Skeletal muscle cell (primary cell): ENCODE measurements around the gene SH2D6.
"Not testable (repeated sequence)": the region's sequence is repeated elsewhere in the genome, so short reads cannot be mapped to it uniquely, and the experiment has no call there.

ENCODE experiments used
- DNase-seq: peaks from one replicate; pipeline ENCODE4 v3.0.0-alpha.2; 2010; ENCODE audit warnings: low read depth
- H3K4me3 ChIP-seq: 2 replicates; pipeline ENCODE4 v1.5.1; 2011; ENCODE audit warnings: low read depth, mild to moderate bottlenecking, control low read depth, low read length, moderate library complexity

The SH2D6 gene

DNA sequence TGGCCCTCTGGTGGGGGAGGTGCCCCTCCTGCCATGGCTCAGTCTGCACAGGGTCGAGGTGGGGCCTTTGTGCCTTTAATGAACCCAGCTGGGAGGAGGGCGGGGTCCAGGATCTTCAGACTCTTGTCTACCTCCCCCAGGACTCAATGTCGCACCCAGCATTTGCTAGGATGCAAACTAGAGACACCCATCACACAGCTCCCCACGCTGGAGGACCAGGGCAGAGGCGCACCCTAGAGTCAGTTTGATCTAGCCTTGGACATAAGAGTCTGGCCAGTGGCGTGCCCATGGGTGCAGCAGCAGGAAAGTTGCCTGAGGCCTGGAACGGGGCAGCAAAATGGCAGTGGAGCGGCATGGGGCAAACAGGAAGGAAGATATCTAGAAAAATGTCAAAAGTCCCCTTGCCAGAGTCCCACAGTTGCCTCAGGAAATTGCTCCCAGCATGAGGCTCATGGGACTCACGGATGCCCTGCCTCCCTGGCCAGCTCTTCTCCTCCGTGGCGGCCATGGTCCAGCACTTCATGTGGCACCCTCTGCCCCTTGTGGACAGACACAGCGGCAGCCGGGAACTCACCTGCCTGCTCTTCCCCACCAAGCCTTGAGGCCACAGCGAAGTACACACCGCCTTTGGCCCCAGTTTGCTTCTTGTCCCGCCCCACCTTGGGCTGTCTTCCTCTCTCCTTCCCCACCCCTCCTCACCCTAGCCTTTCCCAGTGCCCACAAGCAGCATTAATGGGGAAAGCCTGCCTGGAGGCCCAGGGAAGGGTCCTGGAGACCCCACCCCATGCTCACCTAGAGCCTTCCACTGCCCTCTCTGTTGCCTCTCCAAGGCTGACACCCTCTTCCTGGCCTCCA lies 17.7 kb downstream of the SH2D6 start:
- H3K4me3 ChIP-seq: no peak overlapping the region
- no peak for DNase-seq

DNA sequence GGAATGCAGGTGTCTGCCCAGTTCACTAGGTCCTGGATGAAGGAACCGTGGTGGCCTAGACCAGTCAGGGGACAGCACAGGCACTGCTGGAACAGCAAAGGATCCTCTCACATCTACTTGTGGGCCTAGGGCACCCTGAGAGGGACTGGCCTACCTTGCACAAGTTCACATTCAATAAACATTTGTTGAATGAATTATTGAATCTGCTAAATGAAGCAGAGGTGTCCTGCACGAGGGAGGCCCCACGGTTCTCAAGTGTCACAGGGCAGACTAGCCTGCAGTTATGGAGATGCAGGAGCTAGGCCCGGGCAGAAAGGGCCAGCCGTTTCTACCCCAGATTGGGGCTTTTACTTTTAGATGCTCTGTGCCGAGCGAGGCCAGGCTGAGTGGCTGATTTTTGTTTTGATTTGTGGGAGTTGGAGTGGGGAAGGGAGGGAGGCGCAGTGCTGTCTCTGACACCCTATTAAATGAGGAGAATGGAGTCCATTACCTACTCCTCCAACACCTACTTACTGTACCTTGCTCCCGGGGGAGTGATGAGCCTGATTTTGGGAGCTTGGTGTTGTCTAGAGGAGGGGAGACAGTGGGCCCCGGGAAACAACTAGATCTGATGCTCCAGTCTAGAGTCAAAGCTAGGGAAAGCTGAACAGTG lies 18.4 kb downstream of the SH2D6 start:
- no peak for DNase-seq
- H3K4me3 ChIP-seq: no peak overlapping the region

DNA sequence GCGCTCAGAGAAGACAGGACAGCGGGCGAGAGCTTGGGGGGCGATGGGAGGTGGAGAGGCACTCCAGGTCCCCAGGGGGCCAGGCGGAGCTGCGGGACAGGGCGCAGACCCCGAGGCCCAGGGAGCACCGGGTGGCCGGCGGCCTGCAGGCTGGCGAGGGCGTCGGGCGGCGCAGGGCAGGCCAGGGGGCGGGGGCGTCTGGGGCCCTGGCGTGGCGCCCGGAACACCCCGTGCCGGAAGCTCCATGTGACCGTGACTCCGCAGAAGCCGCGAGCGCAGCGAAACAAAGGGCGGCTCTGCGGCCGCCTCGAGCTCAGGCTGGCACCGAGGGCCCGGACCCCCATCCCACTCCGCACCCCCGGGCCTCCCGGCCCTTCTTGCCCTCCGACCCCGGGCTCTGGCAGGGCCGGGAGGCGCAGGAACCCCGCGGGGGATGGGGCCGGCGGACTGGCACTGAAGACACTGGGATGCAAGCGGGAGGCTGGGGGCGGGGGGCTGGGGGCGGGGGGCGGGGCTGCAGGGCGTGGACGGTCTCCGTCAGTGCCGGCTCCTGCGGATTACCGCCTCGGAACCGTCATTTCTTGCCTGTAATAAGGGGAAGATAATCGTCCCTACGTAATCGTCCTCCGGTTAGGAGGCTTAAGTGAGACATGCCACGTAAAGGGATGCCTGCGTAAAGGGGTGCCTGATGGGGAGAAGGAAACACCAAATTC lies 19.1 kb downstream of the SH2D6 start:
- H3K4me3 ChIP-seq: peak overlapping the region; percentile 29
- no peak for DNase-seq

DNA sequence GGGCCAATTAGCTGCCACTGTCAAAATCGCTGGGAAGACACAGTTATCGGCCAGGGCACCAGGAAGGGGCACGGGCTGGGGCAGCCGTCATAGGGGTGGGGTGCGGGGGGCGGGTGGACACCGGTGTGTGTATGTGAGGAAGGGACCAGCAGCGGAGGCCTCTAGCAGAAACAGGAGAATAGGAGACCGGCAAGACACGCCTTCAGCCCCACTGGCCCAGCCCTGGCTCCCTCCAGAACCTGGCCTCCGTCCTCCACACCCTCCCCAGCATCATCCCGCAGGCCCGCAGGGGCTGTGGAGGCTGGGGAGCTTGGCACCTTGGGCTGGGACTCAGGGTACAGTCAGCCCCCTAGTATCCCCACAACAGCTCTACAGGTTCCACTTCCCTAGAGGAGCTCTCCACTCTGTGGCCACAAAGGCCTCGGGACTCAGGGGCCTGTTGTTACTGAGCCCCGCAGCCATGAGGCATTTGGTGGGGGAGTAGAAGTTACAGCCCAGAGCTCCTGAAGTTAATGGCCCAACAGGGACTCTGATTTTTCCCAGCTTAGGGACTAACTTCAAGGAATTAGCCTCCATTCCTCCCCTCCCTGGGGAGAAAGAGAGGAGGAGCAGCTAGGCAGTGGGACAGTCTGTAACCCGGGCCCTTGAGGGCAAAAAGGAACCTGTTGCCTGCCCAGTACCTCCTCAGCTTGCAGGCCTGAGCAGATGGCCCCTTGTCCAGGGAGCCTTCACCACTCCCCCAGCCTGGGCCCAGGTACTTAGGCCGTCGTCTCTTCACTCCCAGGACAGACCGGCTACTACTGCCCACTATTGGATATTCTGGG lies 19.9 kb downstream of the SH2D6 start:
- peak overlapping the region; percentile 11 for H3K4me3 ChIP-seq
- DNase-seq: no peak

DNA sequence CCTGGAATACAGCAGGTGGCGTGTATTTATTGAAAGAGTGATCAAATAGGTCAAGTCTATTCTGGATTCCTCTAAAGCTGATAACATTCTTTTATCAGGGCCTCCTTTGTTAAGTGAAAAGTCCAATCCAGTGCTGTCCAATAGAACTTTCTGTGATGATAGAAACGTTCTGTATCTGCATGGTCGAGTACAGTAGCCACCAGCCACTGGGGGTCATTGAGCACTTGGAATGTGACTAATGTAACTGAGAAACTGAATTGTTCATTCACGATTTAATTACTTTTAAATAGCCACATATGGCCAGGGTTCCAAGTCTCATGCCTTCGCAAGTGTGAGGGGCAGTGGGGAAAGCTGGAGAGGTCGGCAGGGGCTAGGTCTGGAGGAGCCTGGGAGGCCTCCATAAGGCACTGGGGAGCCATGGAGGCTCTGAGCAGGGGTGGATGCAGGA lies 20.5 kb downstream of the SH2D6 start:
- no peak overlapping the region for H3K4me3 ChIP-seq
- DNase-seq: no peak

DNA sequence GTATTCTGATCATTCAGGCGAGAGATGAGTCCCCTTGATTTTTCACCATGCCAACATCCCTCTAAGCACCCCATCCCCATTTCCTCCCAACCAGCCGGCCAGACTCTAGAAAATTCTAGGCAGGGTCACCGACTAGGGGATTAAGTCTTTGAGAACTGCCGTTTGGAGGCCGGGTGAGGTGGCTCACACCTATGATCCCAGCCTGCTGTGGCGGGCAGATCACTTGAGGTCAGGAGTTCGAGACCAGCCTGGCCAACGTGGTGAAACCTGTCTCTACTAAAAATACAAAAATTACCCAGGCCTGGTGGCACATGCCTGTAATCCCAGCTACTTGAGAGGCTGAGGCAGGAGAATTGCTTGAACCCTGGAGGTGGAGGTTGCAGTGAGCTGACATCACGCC lies 21.1 kb downstream of the SH2D6 start:
- not testable (repeated sequence) for H3K4me3 ChIP-seq, DNase-seq

DNA sequence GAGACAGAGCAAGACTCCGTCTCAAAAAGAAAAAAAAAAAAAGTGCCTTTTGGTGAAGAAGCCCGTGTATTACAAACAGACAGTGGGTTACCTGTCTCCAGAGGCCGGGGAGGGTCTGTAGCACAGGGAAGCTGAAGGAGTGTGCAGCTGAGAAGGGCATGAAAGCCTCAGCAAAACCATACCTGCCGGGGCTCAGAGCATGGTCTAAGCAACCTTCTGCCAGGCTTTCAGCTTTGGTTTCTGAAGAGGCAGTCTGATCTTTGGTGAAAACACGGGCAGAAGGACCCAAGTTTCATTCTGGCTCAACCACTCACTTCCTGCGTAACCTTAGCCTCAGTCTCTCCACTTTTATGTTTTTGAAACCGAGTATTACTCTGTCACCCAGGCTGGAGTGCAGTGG lies 21.5 kb downstream of the SH2D6 start:
- no peak for DNase-seq

DNA sequence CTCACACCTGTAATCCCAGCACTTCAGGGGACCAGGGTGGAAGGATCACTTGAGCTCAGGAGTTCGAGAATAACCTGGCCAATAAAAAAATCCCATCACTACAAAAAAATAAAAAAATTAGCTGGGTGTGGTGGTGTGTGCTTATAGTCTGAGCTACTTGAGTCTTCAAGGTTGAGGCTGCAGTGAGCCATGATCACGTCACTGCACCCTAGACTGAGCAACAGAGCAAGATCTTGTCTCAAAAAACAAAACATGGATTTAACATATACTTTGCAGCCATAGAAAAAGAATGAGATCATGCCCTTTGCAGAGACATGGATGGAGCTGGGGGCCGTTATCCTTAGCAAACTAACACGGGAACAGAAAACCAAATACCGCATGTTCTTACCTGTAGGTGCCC lies 22.2 kb downstream of the SH2D6 start:
- no peak overlapping the region for H3K4me3 ChIP-seq
- no peak for DNase-seq

More for the DNA sequence above, 21.5 kb downstream of the SH2D6 start:
- no peak overlapping the region for H3K4me3 ChIP-seq

DNA sequence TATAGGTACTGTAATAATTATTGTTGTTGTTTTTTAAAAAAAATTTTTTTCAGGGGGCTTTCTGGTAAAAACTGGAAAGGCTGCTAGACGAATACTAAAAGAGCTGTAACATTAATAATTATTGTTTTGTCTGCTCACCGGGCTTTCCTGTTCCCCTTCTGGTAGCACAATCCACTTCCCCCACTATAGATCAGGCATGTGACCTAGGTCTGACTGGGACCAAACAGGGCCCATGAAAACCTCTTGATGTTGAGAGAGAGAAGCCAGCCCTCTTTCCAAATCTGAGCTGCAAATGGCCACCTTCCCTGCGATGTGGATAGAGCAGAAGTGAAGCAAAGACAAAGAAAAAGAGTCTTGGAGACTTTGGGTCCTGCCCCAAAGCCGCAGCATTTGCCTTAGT lies 23.4 kb downstream of the SH2D6 start:
- DNase-seq: no peak
- no peak overlapping the region for H3K4me3 ChIP-seq

DNA sequence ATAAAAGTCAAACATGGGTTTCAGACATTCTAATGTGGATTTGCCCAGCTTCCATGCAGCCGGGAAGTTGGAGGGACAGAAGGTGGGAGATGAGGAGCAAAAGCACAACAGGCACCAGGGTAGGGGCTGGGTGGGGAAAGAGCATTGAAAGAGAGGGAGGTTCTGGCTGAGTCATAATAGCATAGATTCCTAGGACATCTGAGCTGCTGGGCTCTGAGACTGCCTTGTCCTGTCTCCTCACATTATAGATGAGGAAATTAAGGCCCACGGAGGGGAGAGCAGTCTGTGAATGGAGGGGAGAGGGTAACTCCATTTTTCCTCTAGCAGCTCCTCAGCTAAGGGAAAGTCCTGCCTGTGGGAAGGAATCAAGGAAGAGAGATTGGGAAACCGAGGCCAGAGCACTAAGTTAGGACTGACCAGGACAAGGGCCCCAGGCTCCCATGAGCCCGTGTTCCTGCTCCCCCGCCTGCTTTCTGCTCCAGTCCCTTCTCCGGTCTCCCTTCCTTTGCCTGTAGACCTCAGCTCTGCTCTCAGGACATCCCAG lies 26.2 kb downstream of the SH2D6 start:
- no peak for DNase-seq
- no peak overlapping the region for H3K4me3 ChIP-seq

DNA sequence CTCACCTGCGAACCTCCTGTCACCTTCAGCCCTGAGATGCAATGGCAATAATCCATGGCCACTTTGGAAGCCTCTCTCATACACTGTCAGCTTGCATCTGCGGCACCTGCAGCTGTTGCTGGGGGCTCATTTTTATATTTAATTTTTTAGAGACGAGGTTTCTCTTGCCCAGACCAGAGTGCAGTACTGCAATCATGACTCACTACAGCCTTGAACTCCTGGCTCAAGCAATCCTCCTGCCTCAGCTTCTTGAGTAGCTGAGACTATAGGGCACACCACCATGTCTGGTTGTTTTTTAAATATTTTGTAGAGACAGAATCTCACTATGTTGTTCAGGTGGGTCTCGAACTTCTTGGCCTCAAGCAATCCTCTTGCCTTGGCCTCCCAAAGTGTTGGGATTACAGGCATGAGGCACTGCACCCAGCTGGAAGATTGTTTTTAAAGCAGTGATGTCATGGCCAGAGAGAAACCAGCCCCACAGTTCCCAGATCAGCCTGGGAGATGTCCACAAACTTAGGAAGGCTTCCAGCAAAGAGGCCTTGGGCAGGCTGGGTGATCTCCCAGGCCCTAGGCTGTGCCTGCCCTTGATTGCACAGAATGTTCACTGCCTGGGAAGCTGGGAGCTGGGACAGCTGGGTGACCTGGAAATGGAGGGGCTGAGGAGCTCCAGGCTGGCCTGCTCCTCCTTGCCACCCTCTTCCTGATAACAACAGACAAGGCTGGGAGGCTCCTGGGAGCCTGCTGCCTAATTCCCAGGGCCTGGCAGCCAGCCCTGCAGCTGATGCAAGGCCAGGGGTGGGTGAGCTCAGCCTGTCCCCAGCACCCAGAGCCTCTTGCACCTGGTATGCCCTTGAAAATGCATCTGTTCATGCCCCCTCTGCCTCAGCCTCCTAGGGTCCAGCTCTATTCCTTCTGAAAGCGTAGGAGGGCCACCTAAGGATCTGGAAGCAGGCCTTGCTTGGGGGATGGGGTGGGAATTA lies 27.1 kb downstream of the SH2D6 start:
- no peak for DNase-seq

DNA sequence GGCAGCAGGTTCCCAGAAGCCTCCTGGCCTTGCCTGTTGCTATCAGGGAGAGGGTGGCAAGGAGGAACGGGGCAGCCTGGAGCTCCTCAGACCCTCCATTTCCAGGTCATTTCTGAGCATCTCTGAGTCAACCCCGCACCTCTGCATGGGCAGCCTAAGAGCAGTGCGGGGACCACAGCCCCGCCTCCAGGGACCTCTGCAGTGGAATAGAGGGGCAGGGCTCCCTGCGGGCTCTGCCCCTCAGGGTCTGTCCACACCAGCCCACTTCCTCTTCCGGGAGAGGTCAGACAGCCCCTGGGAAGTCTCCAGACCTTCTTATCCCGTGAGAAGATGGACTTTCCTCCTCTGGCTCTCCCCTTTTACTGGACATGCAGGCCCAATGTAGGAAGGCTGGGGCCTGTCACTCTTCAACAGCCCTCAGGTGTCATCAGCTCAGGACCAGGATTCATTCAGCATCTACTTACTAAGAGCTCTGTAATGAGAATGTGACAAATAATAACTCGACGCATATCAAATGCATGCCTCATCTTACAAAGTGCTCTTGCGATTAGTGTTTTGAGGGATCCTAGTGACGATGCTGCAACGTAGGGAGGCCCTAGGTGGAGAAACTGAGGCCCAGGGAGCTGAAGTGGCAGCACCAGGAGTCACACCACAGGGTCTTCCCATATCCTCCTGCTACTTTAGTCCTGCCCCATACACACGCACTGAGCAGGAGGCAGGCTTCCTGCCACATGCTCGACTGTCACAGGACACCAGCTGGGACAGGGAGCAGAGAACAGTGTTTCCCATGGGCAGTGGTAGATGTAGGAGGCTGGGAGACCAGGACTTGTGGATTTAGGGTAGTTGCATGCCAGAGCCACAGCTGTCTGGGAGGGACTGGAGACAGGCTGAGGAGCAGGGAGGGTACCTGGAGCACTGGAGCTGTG lies 28.0 kb downstream of the SH2D6 start:
- H3K4me3 ChIP-seq: no peak overlapping the region
- no peak for DNase-seq

More for the DNA sequence above, 27.1 kb downstream of the SH2D6 start:
- H3K4me3 ChIP-seq: no peak overlapping the region

DNA sequence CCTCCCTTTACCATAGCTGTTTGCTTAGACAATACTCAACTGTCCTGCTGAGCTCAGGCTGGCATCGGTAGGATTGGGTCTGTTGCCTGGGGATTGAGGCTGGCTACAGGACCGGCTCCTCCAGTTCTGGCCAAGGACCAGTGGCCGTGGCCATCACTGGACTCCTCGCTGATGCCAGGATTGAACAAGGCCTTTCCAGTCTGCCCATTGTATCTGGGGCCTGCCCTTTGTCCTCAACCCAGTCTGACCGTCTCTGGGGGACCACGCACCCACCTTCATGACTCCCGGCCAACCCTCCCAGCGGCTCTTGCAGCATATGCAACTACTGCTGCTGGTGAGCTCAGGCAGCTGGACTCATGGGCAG lies 28.7 kb downstream of the SH2D6 start:
- DNase-seq: no peak
- no peak overlapping the region for H3K4me3 ChIP-seq

DNA sequence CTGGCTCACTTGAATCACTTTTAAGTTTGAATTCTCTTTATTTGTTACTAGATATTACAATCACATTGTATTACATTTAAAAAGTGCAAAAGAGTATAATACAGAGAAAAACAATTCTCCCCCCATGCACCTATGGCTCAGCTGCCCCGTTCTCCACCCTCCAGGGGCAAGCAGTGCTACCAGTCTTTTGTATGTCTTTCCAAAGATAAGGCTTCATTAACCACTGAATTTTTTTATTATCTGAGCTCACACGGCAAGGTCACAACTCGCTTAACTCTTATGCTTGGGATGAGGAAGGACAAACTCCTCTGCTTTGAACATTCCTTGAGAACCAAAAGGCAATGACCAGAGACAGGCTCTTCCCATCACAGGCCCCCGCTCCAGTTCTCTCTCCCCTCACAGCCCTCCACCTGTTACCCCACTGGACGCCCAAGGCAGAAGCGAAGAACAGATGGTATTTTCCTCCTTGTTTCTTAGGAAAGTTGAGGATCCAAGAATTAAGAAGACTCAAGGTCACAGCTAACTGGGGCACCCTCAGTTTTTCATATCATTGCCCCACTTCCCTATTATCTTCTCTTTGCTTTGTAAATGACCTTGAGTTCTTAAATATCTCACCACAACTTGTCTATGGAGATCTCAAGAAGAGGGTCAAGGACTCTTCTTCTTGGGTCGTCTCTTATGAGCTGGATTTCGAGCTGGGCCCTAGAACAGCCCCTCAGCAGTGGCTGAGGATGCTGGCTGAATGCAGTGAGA lies 30.1 kb downstream of the SH2D6 start:
- no peak for DNase-seq

DNA sequence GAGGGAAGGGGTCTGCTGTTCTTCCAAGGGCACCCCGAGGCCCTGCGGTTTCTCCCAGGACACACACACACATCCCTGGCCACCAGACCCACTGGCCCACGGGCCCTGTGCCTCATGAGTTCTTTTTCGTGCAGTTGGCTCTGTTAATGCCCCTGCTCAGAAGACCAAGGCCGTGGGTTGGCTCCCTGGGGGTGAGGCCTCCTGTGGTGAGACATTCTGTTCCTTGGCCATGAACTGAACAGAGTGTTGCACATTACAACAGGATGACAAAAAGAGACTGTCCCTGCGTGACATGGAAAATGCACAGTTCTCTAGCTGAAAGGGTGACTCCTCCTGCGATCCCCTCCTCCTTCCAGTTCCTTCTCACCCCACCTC lies 30.7 kb downstream of the SH2D6 start:
- H3K4me3 ChIP-seq: no peak overlapping the region
- DNase-seq: no peak

More for the DNA sequence above, 30.1 kb downstream of the SH2D6 start:
- H3K4me3 ChIP-seq: no peak overlapping the region

DNA sequence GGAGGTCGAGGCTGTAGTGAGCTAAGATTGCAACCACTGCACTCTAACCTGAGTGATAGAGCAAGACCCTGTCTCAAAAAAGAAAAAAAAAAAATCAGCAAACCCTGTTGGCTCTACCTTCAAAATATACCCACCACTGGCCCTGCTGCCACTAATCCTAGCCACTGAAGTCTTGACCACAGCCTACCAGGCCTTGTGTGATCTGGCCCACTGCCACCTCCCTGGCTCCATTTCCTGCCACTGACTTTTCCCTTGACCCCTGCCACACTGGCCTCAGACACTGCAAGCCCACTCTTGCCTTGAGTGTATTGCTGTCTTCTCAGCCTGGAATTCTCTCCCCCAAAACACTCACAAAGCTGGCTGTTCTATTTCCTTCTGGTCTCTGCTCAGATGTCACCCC lies 33.7 kb downstream of the SH2D6 start:
- no peak for DNase-seq
- H3K4me3 ChIP-seq: no peak overlapping the region

DNA sequence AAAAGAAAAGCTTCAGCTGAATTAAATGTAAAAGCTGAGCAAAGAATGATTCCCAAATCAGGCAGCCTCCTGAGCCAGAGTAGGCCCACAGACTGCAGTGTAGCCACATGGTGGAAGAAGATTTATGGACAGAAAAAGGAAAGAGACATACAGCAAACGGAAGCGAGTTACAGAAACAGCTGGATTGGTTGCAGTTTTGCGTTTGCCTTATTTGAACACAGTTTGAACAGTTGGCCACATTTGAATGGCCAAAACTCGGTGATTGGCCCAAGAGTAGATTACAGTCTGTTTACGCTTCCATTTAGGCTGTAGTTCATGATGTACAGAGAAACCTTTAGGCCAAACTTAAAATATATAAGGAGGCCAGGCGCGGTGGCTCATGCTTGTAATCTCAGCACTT lies 35.1 kb downstream of the SH2D6 start:
- no peak overlapping the region for H3K4me3 ChIP-seq
- no peak for DNase-seq
